Measurements from ENCODE around the gene NYAP2.

The NYAP2 gene

DNA sequence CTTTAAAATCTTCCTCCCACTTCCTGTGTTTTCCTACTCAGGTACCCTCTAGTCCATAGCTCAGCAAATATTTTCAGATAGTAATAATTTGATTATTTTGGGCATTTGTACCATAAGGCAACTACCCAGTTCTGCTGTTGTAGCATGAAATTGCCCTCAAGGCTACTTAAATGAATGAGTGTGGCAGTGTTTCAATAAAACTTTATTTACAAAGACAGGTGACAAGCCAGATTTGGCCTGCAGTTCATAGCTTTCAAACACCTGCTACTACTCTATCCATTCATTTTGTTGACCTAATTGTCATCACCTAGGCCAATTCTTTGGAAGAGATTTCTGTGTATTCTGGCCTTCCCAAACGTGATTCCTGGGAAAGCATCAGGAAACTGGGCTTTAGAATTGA, 28.9 kb downstream of the NYAP2 start:
- Histone ChIP-seq H3K9me3 (ENCODE audit: control insufficient read depth in 2 of 2, low read length in 2 of 2) (peaks cover 0 to 3% of the 10 kb centered on the region in 2 donors), H3K9ac (ENCODE audit: low read length in 2 of 2) (no peak overlapping the region), H3K27me3 (ENCODE audit: control insufficient read depth in 1 of 2, insufficient read depth in 2 of 2, low read length in 2 of 2) (no peaks in the 10 kb centered on the region), H3K36me3 (ENCODE audit: control insufficient read depth in 2 of 2, insufficient read depth in 2 of 2, low read length in 2 of 2) (no peaks in the 10 kb centered on the region), H3K4me1 (ENCODE audit: control insufficient read depth, insufficient read depth, low read length) (no peaks in the 10 kb centered on the region), H3K27ac (ENCODE audit: low read length) (no peak overlapping the region), H3K4me3 (ENCODE audit: low read length in 2 of 2) (no peak overlapping the region)

DNA sequence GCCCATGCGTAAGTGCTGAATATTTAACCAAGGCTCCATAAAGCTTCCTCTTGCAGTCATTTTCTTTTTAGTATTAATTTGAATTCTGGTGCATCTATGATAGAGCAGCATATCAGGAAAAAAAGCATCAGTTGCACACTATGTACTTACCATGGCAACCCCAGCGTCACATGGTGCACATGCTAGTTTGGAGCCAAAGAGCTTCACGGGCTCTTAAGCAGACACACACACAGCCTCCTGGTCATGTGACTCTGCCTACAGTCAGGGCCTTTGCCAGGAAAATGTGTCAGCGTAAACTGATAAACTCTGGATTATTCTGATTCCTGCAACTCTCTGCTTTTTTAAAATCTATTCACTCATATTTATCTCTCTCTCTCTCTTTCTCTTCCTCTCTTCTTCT, 30.2 kb downstream of the NYAP2 start:
- H3K27me3 ChIP-seq (ENCODE audit: control insufficient read depth in 1 of 2, insufficient read depth in 2 of 2, low read length in 2 of 2), result no peaks in the 10 kb centered on the region
- no peak overlapping the region for H3K27ac ChIP-seq (ENCODE audit: low read length)
- no peak overlapping the region for H3K9ac ChIP-seq (ENCODE audit: low read length in 2 of 2)
- no peaks in the 10 kb centered on the region for H3K36me3 ChIP-seq (ENCODE audit: control insufficient read depth in 2 of 2, insufficient read depth in 2 of 2, low read length in 2 of 2)
- H3K9me3 ChIP-seq (ENCODE audit: control insufficient read depth in 2 of 2, low read length in 2 of 2), result peaks cover 0 to 3% of the 10 kb centered on the region in 2 donors
- no peak overlapping the region for H3K4me3 ChIP-seq (ENCODE audit: low read length in 2 of 2)
- no peaks in the 10 kb centered on the region for H3K4me1 ChIP-seq (ENCODE audit: control insufficient read depth, insufficient read depth, low read length)

DNA sequence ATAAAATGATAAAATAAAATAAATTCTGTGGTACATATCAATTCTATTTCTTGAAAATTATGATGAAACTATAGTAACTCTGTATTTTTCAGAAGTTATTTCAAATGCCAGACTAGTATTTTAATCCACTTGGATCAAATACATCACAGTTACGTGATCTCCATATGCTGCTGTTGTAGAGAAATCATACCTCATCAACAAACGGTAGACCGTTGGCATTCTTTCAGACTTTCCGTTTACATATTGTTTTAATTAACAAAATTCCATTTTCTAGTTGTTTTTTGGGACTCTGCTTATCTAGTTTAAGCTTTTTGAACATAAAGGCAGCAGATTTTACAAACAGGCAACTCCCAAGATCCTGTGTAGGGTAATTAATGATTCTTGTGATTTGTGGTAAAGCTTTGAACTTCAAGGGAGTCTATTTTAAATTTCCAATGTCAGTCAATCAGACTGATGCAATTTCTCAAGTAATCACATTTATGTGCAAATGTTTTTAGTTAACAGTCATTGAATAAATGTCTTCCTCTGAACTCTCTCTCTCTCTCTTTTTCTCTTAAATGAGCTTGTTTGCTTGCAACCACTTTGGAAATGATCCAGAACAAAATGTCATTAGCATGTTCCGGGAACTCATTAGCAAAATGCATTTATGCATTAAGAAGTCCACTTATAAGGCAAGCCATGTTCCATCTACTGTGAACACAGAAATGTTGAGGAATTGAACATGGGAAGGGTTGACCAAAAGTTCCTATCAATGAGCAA, 31.8 kb downstream of the NYAP2 start:
- Histone ChIP-seq H3K27me3 (ENCODE audit: control insufficient read depth in 1 of 2, insufficient read depth in 2 of 2, low read length in 2 of 2) (no peaks in the 10 kb centered on the region), H3K4me1 (ENCODE audit: control insufficient read depth, insufficient read depth, low read length) (no peaks in the 10 kb centered on the region), H3K36me3 (ENCODE audit: control insufficient read depth in 2 of 2, insufficient read depth in 2 of 2, low read length in 2 of 2) (no peaks in the 10 kb centered on the region), H3K9ac (ENCODE audit: low read length in 2 of 2) (no peak overlapping the region), H3K27ac (ENCODE audit: low read length) (no peak overlapping the region), H3K4me3 (ENCODE audit: low read length in 2 of 2) (no peak overlapping the region), H3K9me3 (ENCODE audit: control insufficient read depth in 2 of 2, low read length in 2 of 2) (peaks cover 0 to 3% of the 10 kb centered on the region in 2 donors)

DNA sequence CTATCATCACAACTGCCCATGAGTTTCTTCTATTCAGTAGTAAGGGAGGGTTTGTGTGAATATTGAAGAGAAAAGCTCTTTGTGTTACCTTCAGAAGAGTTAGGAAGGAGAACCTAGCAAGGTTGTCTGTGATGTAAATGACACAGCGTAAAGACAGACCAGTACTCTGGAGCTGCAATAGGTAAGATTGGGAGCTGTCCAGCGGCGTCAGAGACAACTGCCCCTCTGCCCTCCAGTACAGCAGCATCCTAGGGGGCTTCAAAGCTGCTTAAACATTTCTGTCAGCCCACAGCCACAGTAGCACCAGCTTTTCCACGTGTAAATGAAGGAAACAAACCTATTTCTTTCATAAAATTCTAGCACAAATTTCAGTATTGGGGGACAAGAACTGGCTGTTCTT, 34.5 kb downstream of the NYAP2 start:
- no peaks in the 10 kb centered on the region for H3K27me3 ChIP-seq (ENCODE audit: control insufficient read depth in 1 of 2, insufficient read depth in 2 of 2, low read length in 2 of 2)

DNA sequence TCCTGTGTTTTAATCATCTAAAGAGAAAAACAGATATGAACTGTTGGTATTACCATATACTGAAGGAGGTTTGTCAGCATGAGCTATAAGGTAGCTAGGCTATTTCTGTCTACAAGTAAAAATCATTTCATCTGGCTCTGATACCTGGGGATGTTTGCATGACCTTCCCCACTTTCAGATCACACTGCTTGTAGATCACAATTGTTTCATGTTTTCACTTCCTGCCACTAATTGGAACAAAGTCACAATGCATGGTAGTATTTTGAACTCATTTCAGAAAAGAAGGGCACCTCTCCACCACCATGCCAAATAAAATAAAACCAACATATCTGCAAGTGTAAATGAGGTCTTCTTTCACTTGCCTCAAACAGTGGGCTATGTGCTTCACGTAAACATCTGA, 37.8 kb downstream of the NYAP2 start:
- peaks cover 0 to 2% of the 10 kb centered on the region in 2 donors for H3K9me3 ChIP-seq (ENCODE audit: control insufficient read depth in 2 of 2, low read length in 2 of 2)
- no peaks in the 10 kb centered on the region for H3K27me3 ChIP-seq (ENCODE audit: control insufficient read depth in 1 of 2, insufficient read depth in 2 of 2, low read length in 2 of 2)
- no peak overlapping the region for H3K27ac ChIP-seq (ENCODE audit: low read length)
- H3K4me1 ChIP-seq (ENCODE audit: control insufficient read depth, insufficient read depth, low read length), result no peaks in the 10 kb centered on the region
- H3K4me3 ChIP-seq (ENCODE audit: low read length in 2 of 2), result no peak overlapping the region
- no peaks in the 10 kb centered on the region for H3K36me3 ChIP-seq (ENCODE audit: control insufficient read depth in 2 of 2, insufficient read depth in 2 of 2, low read length in 2 of 2)
- H3K9ac ChIP-seq (ENCODE audit: low read length in 2 of 2), result no peak overlapping the region

More for the DNA sequence above, 34.5 kb downstream of the NYAP2 start:
- Histone ChIP-seq H3K9ac (ENCODE audit: low read length in 2 of 2) (no peak overlapping the region), H3K27ac (ENCODE audit: low read length) (no peak overlapping the region), H3K4me1 (ENCODE audit: control insufficient read depth, insufficient read depth, low read length) (no peaks in the 10 kb centered on the region), H3K4me3 (ENCODE audit: low read length in 2 of 2) (no peak overlapping the region), H3K9me3 (ENCODE audit: control insufficient read depth in 2 of 2, low read length in 2 of 2) (no peaks in the 10 kb centered on the region), H3K36me3 (ENCODE audit: control insufficient read depth in 2 of 2, insufficient read depth in 2 of 2, low read length in 2 of 2) (no peaks in the 10 kb centered on the region)

DNA sequence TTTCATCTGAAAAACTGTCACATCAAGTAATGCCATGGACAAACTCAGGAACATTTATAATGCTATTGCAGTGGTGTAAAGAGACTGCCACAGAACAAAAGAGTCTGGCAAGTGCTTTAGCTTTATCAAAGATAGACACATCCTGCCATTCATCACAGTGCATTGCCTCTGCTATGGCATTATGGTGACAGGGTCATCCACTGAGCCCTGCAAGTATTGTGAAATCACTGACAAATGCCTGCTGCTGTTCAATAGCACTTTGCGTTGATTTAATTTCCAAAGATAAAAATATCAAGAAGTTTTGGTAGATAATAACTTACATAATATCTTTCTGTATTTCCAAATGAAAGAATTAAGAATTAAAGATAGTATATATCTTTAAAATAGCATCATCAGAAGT, 38.7 kb downstream of the NYAP2 start:
- Histone ChIP-seq H3K27ac (ENCODE audit: low read length) (no peak overlapping the region), H3K27me3 (ENCODE audit: control insufficient read depth in 1 of 2, insufficient read depth in 2 of 2, low read length in 2 of 2) (no peaks in the 10 kb centered on the region), H3K9me3 (ENCODE audit: control insufficient read depth in 2 of 2, low read length in 2 of 2) (peaks cover 0 to 2% of the 10 kb centered on the region in 2 donors), H3K4me1 (ENCODE audit: control insufficient read depth, insufficient read depth, low read length) (no peaks in the 10 kb centered on the region), H3K36me3 (ENCODE audit: control insufficient read depth in 2 of 2, insufficient read depth in 2 of 2, low read length in 2 of 2) (no peaks in the 10 kb centered on the region), H3K9ac (ENCODE audit: low read length in 2 of 2) (no peak overlapping the region), H3K4me3 (ENCODE audit: low read length in 2 of 2) (no peak overlapping the region)

DNA sequence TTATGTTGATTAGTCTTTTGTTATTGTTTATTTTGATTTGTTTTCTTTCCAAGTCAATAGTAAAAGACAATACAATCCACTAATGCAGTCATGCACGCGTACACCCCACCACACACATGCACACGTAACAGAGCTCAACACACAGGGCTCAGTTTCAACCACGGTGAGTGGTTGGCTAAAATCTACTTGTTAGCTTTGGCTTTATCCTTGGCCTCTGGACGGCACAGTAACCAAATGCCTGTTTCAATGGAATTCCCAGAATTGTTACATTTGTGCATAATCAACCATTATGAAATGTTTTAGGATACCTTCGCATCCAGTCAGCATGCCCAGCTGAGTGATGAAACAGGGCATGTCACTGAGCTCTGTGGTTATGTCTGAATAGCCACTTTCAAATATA, 53.2 kb downstream of the NYAP2 start:
- H3K36me3 ChIP-seq (ENCODE audit: control insufficient read depth in 2 of 2, insufficient read depth in 2 of 2, low read length in 2 of 2), result no peaks in the 10 kb centered on the region
- no peaks in the 10 kb centered on the region for H3K4me1 ChIP-seq (ENCODE audit: control insufficient read depth, insufficient read depth, low read length)
- no peak overlapping the region for H3K9ac ChIP-seq (ENCODE audit: low read length in 2 of 2)

DNA sequence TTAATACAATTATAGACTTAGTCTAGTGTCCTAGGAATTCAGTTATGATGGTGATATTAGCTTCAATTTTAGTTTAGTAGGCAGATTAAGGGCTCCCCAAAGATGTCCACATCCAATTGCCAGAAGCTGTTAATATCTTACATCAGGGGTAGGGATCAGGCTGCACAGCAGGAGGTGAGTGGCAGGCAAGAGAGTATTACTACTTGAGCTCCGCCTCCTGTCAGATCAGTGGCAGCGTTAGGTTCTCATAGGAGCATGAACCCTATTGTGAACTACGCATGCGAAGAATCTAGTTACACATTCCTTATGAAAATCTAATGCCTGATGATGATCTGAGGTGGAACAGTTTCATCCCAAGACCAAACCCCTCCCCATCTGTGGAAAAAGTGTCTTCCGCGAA, 54.9 kb downstream of the NYAP2 start:
- no peaks in the 10 kb centered on the region for H3K36me3 ChIP-seq (ENCODE audit: control insufficient read depth in 2 of 2, insufficient read depth in 2 of 2, low read length in 2 of 2)
- H3K27ac ChIP-seq (ENCODE audit: low read length), result no peak overlapping the region
- H3K4me1 ChIP-seq (ENCODE audit: control insufficient read depth, insufficient read depth, low read length), result no peaks in the 10 kb centered on the region
- H3K9me3 ChIP-seq (ENCODE audit: control insufficient read depth in 2 of 2, low read length in 2 of 2), result no peaks in the 10 kb centered on the region
- H3K27me3 ChIP-seq (ENCODE audit: control insufficient read depth in 1 of 2, insufficient read depth in 2 of 2, low read length in 2 of 2), result no peaks in the 10 kb centered on the region
- no peak overlapping the region for H3K4me3 ChIP-seq (ENCODE audit: low read length in 2 of 2)
- H3K9ac ChIP-seq (ENCODE audit: low read length in 2 of 2), result no peak overlapping the region

More for the DNA sequence above, 53.2 kb downstream of the NYAP2 start:
- no peak overlapping the region for H3K27ac ChIP-seq (ENCODE audit: low read length)
- H3K9me3 ChIP-seq (ENCODE audit: control insufficient read depth in 2 of 2, low read length in 2 of 2), result no peaks in the 10 kb centered on the region
- no peak overlapping the region for H3K4me3 ChIP-seq (ENCODE audit: low read length in 2 of 2)
- no peaks in the 10 kb centered on the region for H3K27me3 ChIP-seq (ENCODE audit: control insufficient read depth in 1 of 2, insufficient read depth in 2 of 2, low read length in 2 of 2)

DNA sequence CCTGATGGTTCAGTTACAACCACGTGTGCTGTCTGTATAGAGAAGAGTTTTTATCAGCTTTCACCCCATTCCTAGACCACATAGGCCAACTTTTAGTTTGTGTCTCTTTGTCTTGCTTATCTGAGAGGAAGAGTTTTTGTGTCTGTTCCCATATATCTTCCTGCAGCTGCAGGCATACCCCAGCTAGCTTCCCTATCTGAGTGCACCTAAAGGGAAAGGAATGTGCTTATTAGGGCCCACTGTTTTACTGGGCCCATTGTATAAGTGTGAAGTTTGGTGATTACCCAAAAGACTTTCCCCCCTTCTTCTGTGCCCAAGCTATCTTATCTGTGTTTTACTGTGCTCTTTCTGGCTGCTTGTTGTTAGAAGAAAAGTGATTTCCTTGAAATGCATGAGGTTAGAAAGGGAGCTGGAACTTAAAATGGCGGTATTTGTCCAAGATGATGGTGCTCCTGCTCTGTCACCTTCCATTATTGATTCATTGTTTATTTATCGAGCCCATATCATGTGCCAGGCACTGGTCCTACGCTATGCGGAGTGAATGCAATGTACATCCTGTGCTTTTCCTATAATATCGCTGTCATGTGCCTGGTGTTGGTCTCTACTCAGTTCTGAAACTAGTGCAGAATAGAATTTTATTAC, 57.2 kb downstream of the NYAP2 start:
- H3K36me3 ChIP-seq (ENCODE audit: control insufficient read depth in 2 of 2, insufficient read depth in 2 of 2, low read length in 2 of 2), result no peaks in the 10 kb centered on the region
- H3K27me3 ChIP-seq (ENCODE audit: control insufficient read depth in 1 of 2, insufficient read depth in 2 of 2, low read length in 2 of 2), result no peaks in the 10 kb centered on the region
- H3K9ac ChIP-seq (ENCODE audit: low read length in 2 of 2), result no peak overlapping the region
- no peak overlapping the region for H3K27ac ChIP-seq (ENCODE audit: low read length)
- no peak overlapping the region for H3K4me3 ChIP-seq (ENCODE audit: low read length in 2 of 2)
- H3K9me3 ChIP-seq (ENCODE audit: control insufficient read depth in 2 of 2, low read length in 2 of 2), result no peaks in the 10 kb centered on the region
- no peaks in the 10 kb centered on the region for H3K4me1 ChIP-seq (ENCODE audit: control insufficient read depth, insufficient read depth, low read length)

DNA sequence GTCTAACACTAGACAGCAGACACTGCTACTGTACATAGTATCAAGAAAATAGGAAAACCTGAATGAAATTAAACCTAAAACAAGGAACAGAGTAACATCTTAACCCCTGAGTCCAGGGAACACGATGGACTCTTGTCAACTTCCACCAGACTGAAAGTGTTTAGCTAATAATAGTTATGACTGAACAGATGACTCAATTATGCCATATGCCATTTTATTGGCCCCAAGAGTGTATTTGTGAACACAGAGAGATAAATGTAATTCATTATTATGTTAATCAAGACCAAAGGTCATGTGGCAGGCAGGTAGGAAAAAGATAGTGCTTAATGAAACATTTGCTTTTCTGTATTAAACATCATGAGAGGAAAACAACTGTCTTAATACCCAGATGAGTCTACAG, 58.0 kb downstream of the NYAP2 start:
- Histone ChIP-seq H3K36me3 (ENCODE audit: control insufficient read depth in 2 of 2, insufficient read depth in 2 of 2, low read length in 2 of 2) (no peaks in the 10 kb centered on the region), H3K9ac (ENCODE audit: low read length in 2 of 2) (no peak overlapping the region), H3K9me3 (ENCODE audit: control insufficient read depth in 2 of 2, low read length in 2 of 2) (no peaks in the 10 kb centered on the region), H3K27ac (ENCODE audit: low read length) (no peak overlapping the region), H3K4me3 (ENCODE audit: low read length in 2 of 2) (no peak overlapping the region), H3K4me1 (ENCODE audit: control insufficient read depth, insufficient read depth, low read length) (no peaks in the 10 kb centered on the region), H3K27me3 (ENCODE audit: control insufficient read depth in 1 of 2, insufficient read depth in 2 of 2, low read length in 2 of 2) (no peaks in the 10 kb centered on the region)

DNA sequence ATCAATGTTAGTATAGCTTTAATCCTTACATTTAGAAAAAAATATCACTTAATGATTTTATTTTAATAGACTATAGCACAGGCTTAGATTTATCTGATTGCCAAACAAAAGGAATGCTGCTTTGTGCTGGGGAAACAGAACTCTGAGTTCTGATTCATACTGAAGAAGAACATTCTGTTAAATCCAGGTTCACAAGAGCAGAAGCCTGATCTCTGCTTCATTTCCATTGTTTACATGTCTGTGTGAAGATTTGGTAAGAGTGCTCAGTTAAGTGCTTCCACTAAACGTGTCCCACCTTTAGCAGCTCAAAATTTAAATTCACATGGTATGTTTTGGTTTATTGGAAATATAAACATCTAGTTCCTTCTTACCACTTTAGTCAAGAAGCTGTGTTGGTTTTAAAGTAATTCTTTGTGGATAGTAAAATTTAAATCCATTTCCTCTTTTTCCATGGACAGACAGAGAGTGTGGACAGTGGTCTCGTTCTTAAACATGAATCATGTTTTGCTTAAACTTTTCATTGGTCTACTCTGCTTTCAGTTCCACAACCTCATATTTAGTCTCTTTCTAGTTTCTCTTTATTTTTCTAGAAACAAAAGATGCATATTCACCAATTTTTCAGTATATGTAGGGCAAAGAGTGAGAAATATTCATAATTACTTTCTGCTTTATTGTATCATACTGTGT, 59.1 kb downstream of the NYAP2 start:
- no peak overlapping the region for H3K4me3 ChIP-seq (ENCODE audit: low read length in 2 of 2)
- H3K9ac ChIP-seq (ENCODE audit: low read length in 2 of 2), result no peak overlapping the region
- H3K36me3 ChIP-seq (ENCODE audit: control insufficient read depth in 2 of 2, insufficient read depth in 2 of 2, low read length in 2 of 2), result no peaks in the 10 kb centered on the region
- no peaks in the 10 kb centered on the region for H3K4me1 ChIP-seq (ENCODE audit: control insufficient read depth, insufficient read depth, low read length)
- no peaks in the 10 kb centered on the region for H3K9me3 ChIP-seq (ENCODE audit: control insufficient read depth in 2 of 2, low read length in 2 of 2)
- H3K27ac ChIP-seq (ENCODE audit: low read length), result no peak overlapping the region
- H3K27me3 ChIP-seq (ENCODE audit: control insufficient read depth in 1 of 2, insufficient read depth in 2 of 2, low read length in 2 of 2), result no peaks in the 10 kb centered on the region

Data from stomach smooth muscle (tissue), 2 donors.